Spleen (tissue), 11 donors: ENCODE results near the gene BAAT. TPM values are rescaled to one million over a fixed set of nuclear protein-coding genes. Genes with fewer than 3 reads are reported as not detected.

Experiments
- DNase-seq: peaks from one replicate; pipeline ENCODE4 v3.0.0-alpha.2; 2020
- H3K27ac ChIP-seq, 8 donors: fragments of 200-600 bp; sonication (generic) in 7 of 8; 1 replicate in 4 of 8; 2 replicates in 4 of 8; pipeline versions ENCODE4 v1.5.0 to v1.8.0; 2016 to 2021; ENCODE audit warnings: inconsistent platforms in 4 of 8, mild to moderate bottlenecking in 4 of 8, moderate library complexity in 1 of 8
- H3K27me3 ChIP-seq, 7 donors: fragments of 200-600 bp; sonication (generic) in 6 of 7; replicated peaks in 1 of 7; 1 replicate in 4 of 7; 2 replicates in 3 of 7; pipeline versions ENCODE4 v1.5.0 to v1.8.0; 2016 to 2021; ENCODE audit warnings: inconsistent platforms in 3 of 7, mild to moderate bottlenecking in 1 of 7
- H3K36me3 ChIP-seq, 6 donors: fragments of 200-600 bp; sonication (generic) in 5 of 6; 1 replicate in 4 of 6; 2 replicates in 2 of 6; pipeline versions ENCODE4 v1.5.0 to v1.8.0; 2016 to 2021; ENCODE audit warnings: inconsistent platforms in 2 of 6
- H3K4me1 ChIP-seq, 6 donors: fragments of 200-600 bp; sonication (generic) in 5 of 6; 1 replicate in 3 of 6; 2 replicates in 3 of 6; pipeline versions ENCODE4 v1.5.0 to v1.8.0; 2016 to 2021; ENCODE audit warnings: inconsistent platforms in 3 of 6
- H3K4me3 ChIP-seq, 8 donors: fragments of 200-600 bp; sonication (generic) in 7 of 8; 1 replicate in 4 of 8; 2 replicates in 4 of 8; pipeline versions ENCODE4 v1.5.0 to v1.8.0; 2016 to 2021; ENCODE audit warnings: inconsistent platforms in 4 of 8, mild to moderate bottlenecking in 4 of 8, moderate library complexity in 2 of 8
- H3K9me3 ChIP-seq, 8 donors: fragments of 200-600 bp; sonication (generic) in 7 of 8; 1 replicate in 4 of 8; 2 replicates in 4 of 8; pipeline versions ENCODE4 v1.5.0 to v1.8.0; 2016 to 2021; ENCODE audit warnings: inconsistent platforms in 4 of 8
- POLR2A ChIP-seq, 3 donors: fragments of 450-650 bp; IDR thresholded peaks; one replicate each; pipeline ENCODE4 v1.5.1; 2017; ENCODE audit warnings: antibody characterized with exemption in 3 of 3, mild to moderate bottlenecking in 1 of 3
- POLR2AphosphoS5 ChIP-seq, 3 donors: sonication (generic); formaldehyde crosslinking; IDR thresholded peaks; one replicate each; pipeline ENCODE4 v1.5.1; 2017; ENCODE audit warnings: antibody characterized with exemption in 3 of 3
- WGBS, 5 donors: extraction: QIAGEN DNeasy Blood & Tissue Kit in 3 of 5; methylation state at CpG; one replicate each; pipeline versions ENCODE4 v1.1.5 to v1.1.7; 2013 to 2018; 5-methylcytosine and 5-hydroxymethylcytosine counted together
- intact Hi-C: fragments of 100-400 bp; cut with DNase I; formaldehyde crosslinking; loops from one replicate; pipeline ENCODE4 v1.15.0; 2023; ENCODE audit warnings: low total_unique reads
- polyA plus RNA-seq, 3 donors: library from polyadenylated mRNA; stranded (reverse); fragments of 200-250 nt; gene quantifications; one replicate each; pipeline ENCODE4 v1.2.1, GENCODE V29; 2013
- total RNA-seq, 7 donors: library from RNA; depleted of rRNA in 3 of 7; stranded (reverse); fragments of >200 nt in 3 of 7; fragmentation: NEBNext Ultra II Directional in 4 of 7; extraction: Animal tissue kit (Norgen Biotek cat#: 25700) in 4 of 7; gene quantifications; one replicate each; pipeline versions ENCODE4 v1.1.0 to v1.2.1, GENCODE V29; 2016 to 2021
- TF ChIP-seq, protein P1 (sequence below), 11 experiments: fragments of 200-600 bp in 7 of 11; fragments of 450-650 bp in 4 of 11; sonication (generic) in 4 of 11; IDR thresholded peaks in 8 of 11; conservative IDR thresholded peaks in 3 of 11; 1 replicate in 7 of 11; 2 replicates in 4 of 11; pipeline versions ENCODE4 v1.4.0 to v1.8.0; 2016 to 2021; ENCODE audit warnings: antibody characterized with exemption in 11 of 11, inconsistent platforms in 4 of 11, mild to moderate bottlenecking in 1 of 11
- donor health status: healthy with polysubstance abuse.
- donor health status: DM: no; HTN: no; CAD: no; lungs with moderate emphysema.
- donor health status: DM: no; HTN: no; CAD: no.
- donor health status: Bipolar disorder and iron deficiency.
- donor health status: healthy.
- donor health status: DM: no; HTN: no; CAD: no.
- donor health status: DM: yes; HTN: yes; CAD: no.

BAAT gene
- total and polyA plus RNA-seq, 10 donors = 0.02 to 0.15 (median 0.10) TPM; not detected in 6

- WGBS, 5 donors = 78 to 88% (median 81%) methylated on average over 2 of the region's 2 CpGs
- Histone ChIP-seq H3K27me3 (peaks cover 0 to 17% (median 0%) of the 10 kb centered on the region in 7 donors), H3K36me3 (no peaks in the 10 kb centered on the region), H3K4me3 (no peak overlapping the region), H3K4me1 (no peaks in the 10 kb centered on the region), H3K9me3 (no peaks in the 10 kb centered on the region), H3K27ac (no peak overlapping the region)
- no peak for TF ChIP-seq POLR2AphosphoS5 (IDR thresholded peaks at IDR 0.05)
- TF ChIP-seq, protein P1, sequence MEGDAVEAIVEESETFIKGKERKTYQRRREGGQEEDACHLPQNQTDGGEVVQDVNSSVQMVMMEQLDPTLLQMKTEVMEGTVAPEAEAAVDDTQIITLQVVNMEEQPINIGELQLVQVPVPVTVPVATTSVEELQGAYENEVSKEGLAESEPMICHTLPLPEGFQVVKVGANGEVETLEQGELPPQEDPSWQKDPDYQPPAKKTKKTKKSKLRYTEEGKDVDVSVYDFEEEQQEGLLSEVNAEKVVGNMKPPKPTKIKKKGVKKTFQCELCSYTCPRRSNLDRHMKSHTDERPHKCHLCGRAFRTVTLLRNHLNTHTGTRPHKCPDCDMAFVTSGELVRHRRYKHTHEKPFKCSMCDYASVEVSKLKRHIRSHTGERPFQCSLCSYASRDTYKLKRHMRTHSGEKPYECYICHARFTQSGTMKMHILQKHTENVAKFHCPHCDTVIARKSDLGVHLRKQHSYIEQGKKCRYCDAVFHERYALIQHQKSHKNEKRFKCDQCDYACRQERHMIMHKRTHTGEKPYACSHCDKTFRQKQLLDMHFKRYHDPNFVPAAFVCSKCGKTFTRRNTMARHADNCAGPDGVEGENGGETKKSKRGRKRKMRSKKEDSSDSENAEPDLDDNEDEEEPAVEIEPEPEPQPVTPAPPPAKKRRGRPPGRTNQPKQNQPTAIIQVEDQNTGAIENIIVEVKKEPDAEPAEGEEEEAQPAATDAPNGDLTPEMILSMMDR (IDR thresholded peaks at IDR 0.05 in 8 of 11, conservative IDR thresholded peaks at IDR 0.05 in 3 of 11) = no peak
- TF ChIP-seq POLR2A (IDR thresholded peaks at IDR 0.05) = no peak
- no peak for DNase-seq
- intact Hi-C loops = no loop called here
Observed at GRCh38 chr9:101337237-101337636, 47.6 kb downstream of the BAAT start.

- intact Hi-C loops = no loop called here
- H3K27ac ChIP-seq = no peak overlapping the region
- no peak overlapping the region for H3K4me3 ChIP-seq
Observed at GRCh38 chr9:101336091-101336490, 48.7 kb downstream of the BAAT start.

GRCh38 chr9:101333926-101334702 lies 50.7 kb downstream of the BAAT start:
- H3K27ac ChIP-seq = no peak overlapping the region
- no peak for TF ChIP-seq POLR2A (IDR thresholded peaks at IDR 0.05)
- no peak for TF ChIP-seq POLR2AphosphoS5 (IDR thresholded peaks at IDR 0.05)
- TF ChIP-seq, protein P1 (IDR thresholded peaks at IDR 0.05 in 8 of 11, conservative IDR thresholded peaks at IDR 0.05 in 3 of 11) = no peak
- no peak overlapping the region for H3K4me3 ChIP-seq
- peaks cover 0 to 3% (median 0%) of the 10 kb centered on the region in 7 donors for H3K27me3 ChIP-seq
- H3K9me3 ChIP-seq = no peaks in the 10 kb centered on the region
- 84 to 94% (median 88%) methylated on average over 21 to 25 of the region's 25 CpGs for WGBS, 5 donors
- H3K4me1 ChIP-seq = no peaks in the 10 kb centered on the region
- no peak for DNase-seq
- H3K36me3 ChIP-seq = no peaks in the 10 kb centered on the region
- intact Hi-C loops = no loop called here

More at GRCh38 chr9:101336091-101336490, 48.7 kb downstream of the BAAT start:
- Histone ChIP-seq H3K9me3 (no peaks in the 10 kb centered on the region), H3K27me3 (peaks cover 0 to 17% (median 0%) of the 10 kb centered on the region in 7 donors), H3K36me3 (no peaks in the 10 kb centered on the region), H3K4me1 (no peaks in the 10 kb centered on the region)
- no peak for DNase-seq
- TF ChIP-seq, protein P1 (IDR thresholded peaks at IDR 0.05 in 8 of 11, conservative IDR thresholded peaks at IDR 0.05 in 3 of 11) = no peak
- TF ChIP-seq POLR2AphosphoS5 (IDR thresholded peaks at IDR 0.05) (no peak), POLR2A (IDR thresholded peaks at IDR 0.05) (no peak)

GRCh38 chr9:101333490-101333889 lies 51.3 kb downstream of the BAAT start:
- H3K9me3 ChIP-seq = no peaks in the 10 kb centered on the region
- no peak for TF ChIP-seq POLR2AphosphoS5 (IDR thresholded peaks at IDR 0.05)
- no peak for TF ChIP-seq POLR2A (IDR thresholded peaks at IDR 0.05)
- TF ChIP-seq, protein P1 (IDR thresholded peaks at IDR 0.05 in 8 of 11, conservative IDR thresholded peaks at IDR 0.05 in 3 of 11) = no peak
- no peaks in the 10 kb centered on the region for H3K4me1 ChIP-seq
- WGBS, 5 donors = 77 to 88% (median 86%) methylated on average over 4 of the region's 4 CpGs
- no peak overlapping the region for H3K4me3 ChIP-seq
- no peak overlapping the region for H3K27ac ChIP-seq
- H3K36me3 ChIP-seq = no peaks in the 10 kb centered on the region
- no peaks in the 10 kb centered on the region for H3K27me3 ChIP-seq
- no peak for DNase-seq
- intact Hi-C loops = no loop called here
